ENCODE data around the gene ATG13.
A peak's percentile ranks its signal among the peaks of the same experiment; 100 is the strongest.

The ATG13 gene

DNA sequence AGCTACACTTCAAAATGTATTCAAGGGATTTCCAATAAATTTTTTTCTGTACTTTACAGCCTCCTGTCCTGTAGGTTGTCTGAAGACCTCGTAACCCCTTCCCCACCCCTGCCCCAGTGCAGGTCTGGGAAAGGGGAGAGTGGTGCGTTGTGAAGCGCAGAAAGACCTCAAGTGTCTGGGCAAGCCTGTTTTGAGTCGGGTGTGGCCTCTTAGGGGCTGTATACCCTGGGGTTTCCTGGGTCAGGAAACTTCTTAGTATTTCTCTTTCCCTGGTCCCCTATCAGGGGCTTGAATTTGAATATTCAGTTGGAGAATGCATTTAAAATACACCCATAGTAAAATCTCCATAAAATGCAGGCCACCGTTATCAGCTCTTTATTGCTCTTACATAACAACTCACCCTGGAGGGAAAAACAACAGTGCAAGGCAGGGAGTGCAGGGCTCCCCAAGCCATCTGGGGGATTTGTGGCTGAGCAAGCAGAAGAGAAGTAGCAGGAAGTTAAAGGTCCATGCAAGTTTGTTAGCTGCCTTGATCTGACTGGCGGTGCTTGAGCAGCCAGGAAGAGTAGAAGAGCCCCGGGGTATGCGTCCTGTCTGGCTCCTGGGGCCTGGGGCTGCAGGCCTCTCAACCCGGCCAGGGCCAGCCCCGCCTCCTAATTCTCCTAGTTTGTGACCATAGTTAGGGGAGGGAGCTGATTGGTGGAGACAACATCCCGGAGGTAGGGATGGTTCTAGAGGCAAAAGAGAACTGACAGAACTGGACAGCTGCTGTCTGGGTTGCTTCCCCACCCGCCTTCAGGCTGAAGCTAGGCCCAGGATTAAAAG is 57.3 kb downstream of the ATG13 start:
- peaks cover 92% of the 10 kb centered on the region for H3K4me1 Mint-ChIP-seq

DNA sequence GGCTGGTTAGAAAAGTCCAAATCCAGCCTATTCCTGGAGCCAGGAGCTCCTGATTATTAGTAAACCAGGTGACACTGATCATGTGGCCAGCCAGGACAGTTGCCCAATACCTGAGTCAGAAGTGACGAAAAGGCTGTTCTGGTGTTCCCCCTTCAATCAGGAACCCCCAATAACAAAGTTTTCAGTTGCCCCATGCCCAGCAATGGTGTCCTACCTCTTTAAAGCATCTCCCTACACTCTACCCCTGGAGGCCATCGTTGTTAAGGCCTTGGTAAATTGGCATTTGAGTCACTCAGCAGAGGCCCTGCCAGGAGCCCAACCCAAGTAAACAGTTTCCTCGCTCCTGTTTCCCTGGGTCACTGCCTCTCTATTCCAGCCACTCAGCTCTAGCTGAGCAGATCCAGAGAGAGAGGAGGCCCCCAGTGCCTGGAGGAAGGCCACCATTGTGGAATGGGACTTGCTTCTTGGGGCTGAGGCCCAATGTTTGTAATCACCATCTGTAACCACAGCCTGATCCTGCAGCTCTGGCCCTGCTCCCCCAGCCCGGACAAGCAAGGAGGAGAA is 58.0 kb downstream of the ATG13 start:
- peak overlapping the region in 1 of 2 donors; percentile 91 for H3K27ac Mint-ChIP-seq
- H3K4me3 Mint-ChIP-seq = no peak overlapping the region
- no peak for DNase-seq
- no peaks in the 10 kb centered on the region for H3K9me3 Mint-ChIP-seq
- H3K4me1 Mint-ChIP-seq = peaks cover 85% of the 10 kb centered on the region
- no peak for ATAC-seq
- H3K27me3 Mint-ChIP-seq = no peaks in the 10 kb centered on the region

More for the DNA sequence above, 57.3 kb downstream of the ATG13 start:
- Mint-ChIP-seq H3K27ac (peak overlapping the region; percentile 53 to 91), H3K4me3 (no peak overlapping the region), H3K27me3 (no peaks in the 10 kb centered on the region), H3K9me3 (no peaks in the 10 kb centered on the region)
- no peak for DNase-seq
- peak; percentile 24 for ATAC-seq

GRCh38 chr11:46675949-46676348 is 58.6 kb downstream of the ATG13 start:
- Mint-ChIP-seq H3K9me3 (no peaks in the 10 kb centered on the region), H3K27ac (peak overlapping the region in 1 of 2 donors; percentile 27), H3K27me3 (no peaks in the 10 kb centered on the region), H3K4me3 (no peak overlapping the region), H3K4me1 (peaks cover 79% of the 10 kb centered on the region)
- DNase-seq (no peak), ATAC-seq (no peak)

DNA sequence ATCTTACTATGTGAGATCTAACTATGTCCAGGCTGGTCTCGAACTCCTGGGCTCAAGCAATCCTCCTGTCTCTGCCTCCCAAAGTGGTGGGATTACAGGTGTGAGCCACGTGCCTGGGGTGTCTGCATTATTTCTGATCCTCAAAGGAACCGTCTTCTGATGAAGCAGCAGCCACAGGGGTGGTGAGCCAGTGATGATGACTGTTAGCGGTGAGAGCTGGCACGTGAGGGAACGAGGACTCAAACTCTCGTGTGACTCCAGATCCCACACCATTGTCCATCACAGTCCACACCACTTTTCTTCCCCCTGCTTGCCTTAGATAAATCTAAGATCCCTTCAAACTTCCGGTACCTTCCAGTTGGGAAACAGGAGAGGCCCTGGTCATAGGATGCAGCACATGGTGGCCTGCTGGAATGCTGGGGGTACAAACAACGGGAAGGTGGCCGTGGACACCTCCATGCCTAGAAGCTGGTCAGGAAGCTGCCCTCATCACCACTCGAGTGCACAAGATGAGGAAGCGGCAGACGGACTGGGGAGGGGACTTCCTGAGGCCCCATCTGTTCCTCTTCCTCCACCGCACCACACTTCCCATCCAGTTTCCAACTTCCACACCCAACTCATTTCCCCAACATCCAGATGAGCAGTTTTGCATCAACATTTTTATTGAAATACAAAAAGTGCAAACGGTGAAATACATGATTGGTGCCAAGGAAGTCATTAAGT is 59.2 kb downstream of the ATG13 start:
- Mint-ChIP-seq H3K27me3 (no peaks in the 10 kb centered on the region), H3K9me3 (no peaks in the 10 kb centered on the region), H3K4me3 (no peak overlapping the region), H3K4me1 (peaks cover 72% of the 10 kb centered on the region), H3K27ac (peak overlapping the region; percentile 72 to 76)
- ATAC-seq = no peak
- no peak for DNase-seq

GRCh38 chr11:46677169-46677568 is 59.8 kb downstream of the ATG13 start:
- Mint-ChIP-seq H3K4me3 (no peak overlapping the region), H3K4me1 (peaks cover 67% of the 10 kb centered on the region)

GRCh38 chr11:46677991-46678740 is 60.8 kb downstream of the ATG13 start:
- Mint-ChIP-seq H3K27me3 (no peaks in the 10 kb centered on the region), H3K9me3 (no peaks in the 10 kb centered on the region), H3K4me3 (no peak overlapping the region), H3K4me1 (peaks cover 57% of the 10 kb centered on the region), H3K27ac (peak overlapping the region; percentile 72 to 96)
- DNase-seq (no peak), ATAC-seq (peak; percentile 52)

More at GRCh38 chr11:46677169-46677568, 59.8 kb downstream of the ATG13 start:
- ATAC-seq (no peak), DNase-seq (no peak)
- H3K9me3 Mint-ChIP-seq = no peaks in the 10 kb centered on the region
- H3K27me3 Mint-ChIP-seq = no peaks in the 10 kb centered on the region
- H3K27ac Mint-ChIP-seq = no peak overlapping the region

- no peak for ATAC-seq
- no peaks in the 10 kb centered on the region for H3K9me3 Mint-ChIP-seq
- no peaks in the 10 kb centered on the region for H3K27me3 Mint-ChIP-seq
- H3K4me1 Mint-ChIP-seq = peaks cover 51% of the 10 kb centered on the region
- no peak for DNase-seq
- H3K27ac Mint-ChIP-seq = peak overlapping the region; percentile 66 to 96
- no peak overlapping the region for H3K4me3 Mint-ChIP-seq
Observed at GRCh38 chr11:46678741-46679130, 61.4 kb downstream of the ATG13 start.

DNA sequence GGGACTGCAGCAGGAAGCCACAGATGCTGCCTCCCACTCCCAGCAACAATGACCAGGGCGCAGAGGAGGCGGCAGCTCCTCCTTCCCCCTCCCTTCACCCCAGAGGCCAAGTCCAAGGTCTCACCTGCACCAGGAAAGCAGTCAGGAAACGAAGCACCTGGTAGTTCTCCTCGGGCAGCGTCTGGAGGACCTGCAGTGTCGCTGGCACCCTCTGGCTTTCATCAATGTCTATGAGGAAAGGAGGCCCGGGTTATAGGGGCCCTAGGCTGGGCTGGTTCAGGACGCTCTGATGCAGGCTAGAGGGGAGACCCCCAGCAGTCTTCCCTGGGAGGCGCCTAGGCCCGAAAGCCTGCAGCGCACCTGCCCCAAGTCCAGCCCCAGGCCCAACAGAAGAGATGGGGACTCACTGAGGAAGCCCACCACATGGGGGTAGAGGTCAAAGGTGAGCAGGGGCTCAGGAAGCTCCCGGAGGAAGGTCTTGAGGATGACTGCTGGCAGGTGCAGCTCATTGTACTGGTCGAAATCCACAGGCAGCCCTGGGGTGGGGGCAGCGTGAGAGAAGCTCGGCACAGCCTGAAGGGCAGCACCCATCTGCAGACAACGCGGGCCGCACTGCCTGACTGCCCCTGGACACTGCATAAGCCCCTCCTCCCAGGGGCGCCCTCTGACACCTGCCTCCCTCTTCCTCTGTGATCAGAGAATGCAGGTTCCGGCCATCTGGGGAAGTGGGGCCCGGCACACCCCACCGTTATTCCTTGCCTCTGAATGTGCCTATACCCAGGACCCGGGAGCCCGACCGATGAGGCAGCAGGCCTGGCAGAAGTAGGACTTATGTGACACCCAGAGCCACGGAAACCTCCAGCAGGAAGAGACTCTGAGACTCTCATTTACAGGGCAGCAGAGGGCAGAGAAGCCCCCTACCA is 62.1 kb downstream of the ATG13 start:
- DNase-seq = no peak
- Mint-ChIP-seq H3K27ac (peak overlapping the region in 1 of 2 donors; percentile 96), H3K4me3 (no peak overlapping the region), H3K4me1 (peaks cover 43% of the 10 kb centered on the region), H3K9me3 (no peaks in the 10 kb centered on the region), H3K27me3 (no peaks in the 10 kb centered on the region)
- no peak for ATAC-seq

DNA sequence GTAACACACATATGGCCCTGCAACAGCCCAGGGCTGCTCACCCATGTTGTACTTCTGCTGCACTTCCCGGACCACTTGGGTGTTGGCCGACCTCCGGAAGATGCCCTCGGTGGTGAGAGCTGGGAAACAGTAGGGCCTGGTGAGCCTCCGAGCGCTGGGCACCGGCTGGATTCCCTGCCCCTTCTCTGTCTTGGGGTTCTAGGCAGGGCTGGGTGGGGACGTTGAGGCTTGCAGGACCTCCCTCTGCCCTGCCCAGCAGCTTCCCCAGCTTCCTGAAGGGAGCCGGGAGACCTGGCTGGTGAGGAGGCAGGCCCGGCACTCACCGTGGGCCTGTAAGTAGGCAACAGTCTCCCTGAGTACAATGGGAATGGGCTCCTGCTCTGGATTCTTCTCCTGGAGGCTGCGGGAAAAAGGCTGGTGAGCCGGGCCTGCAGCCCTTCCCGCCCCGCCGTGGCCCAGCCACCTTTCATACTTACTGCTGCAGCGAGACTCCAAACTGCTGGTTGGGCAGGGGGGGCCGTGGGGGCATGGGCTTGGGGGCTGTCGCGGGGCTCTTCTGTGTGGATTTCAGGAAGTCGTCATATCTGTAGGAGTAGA is 62.9 kb downstream of the ATG13 start:
- H3K27ac Mint-ChIP-seq = peak overlapping the region in 1 of 2 donors; percentile 55
- no peak for DNase-seq

DNA sequence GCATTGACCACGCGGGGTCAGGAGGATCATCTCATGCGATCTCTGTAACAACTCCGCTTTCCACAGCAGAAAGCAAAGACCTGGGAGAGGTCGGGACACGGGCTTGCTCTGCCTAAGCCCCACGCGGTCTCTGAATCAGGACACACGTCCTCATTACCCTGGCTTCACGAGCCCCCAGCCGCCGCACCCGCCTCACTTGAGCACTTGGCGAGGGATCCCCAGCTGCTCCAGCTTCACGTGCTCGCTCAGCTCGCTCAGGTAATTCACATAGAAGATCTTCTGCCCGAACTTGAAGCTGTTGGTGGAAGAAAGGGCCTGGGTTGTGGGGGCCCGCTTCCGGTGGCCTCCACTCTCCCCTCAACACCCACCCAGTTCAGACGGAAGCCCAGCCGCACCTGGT is 63.5 kb downstream of the ATG13 start:
- ATAC-seq (no peak), DNase-seq (no peak)
- H3K4me3 Mint-ChIP-seq = no peak overlapping the region
- H3K9me3 Mint-ChIP-seq = no peaks in the 10 kb centered on the region
- peak overlapping the region in 1 of 2 donors; percentile 55 for H3K27ac Mint-ChIP-seq
- no peaks in the 10 kb centered on the region for H3K27me3 Mint-ChIP-seq
- peaks cover 30% of the 10 kb centered on the region for H3K4me1 Mint-ChIP-seq

More for the DNA sequence above, 62.9 kb downstream of the ATG13 start:
- no peak for ATAC-seq
- H3K27me3 Mint-ChIP-seq = no peaks in the 10 kb centered on the region
- no peaks in the 10 kb centered on the region for H3K9me3 Mint-ChIP-seq
- H3K4me1 Mint-ChIP-seq = peaks cover 36% of the 10 kb centered on the region
- no peak overlapping the region for H3K4me3 Mint-ChIP-seq

- no peaks in the 10 kb centered on the region for H3K27me3 Mint-ChIP-seq
Observed at GRCh38 chr11:46681814-46682213, 64.5 kb downstream of the ATG13 start.

DNA sequence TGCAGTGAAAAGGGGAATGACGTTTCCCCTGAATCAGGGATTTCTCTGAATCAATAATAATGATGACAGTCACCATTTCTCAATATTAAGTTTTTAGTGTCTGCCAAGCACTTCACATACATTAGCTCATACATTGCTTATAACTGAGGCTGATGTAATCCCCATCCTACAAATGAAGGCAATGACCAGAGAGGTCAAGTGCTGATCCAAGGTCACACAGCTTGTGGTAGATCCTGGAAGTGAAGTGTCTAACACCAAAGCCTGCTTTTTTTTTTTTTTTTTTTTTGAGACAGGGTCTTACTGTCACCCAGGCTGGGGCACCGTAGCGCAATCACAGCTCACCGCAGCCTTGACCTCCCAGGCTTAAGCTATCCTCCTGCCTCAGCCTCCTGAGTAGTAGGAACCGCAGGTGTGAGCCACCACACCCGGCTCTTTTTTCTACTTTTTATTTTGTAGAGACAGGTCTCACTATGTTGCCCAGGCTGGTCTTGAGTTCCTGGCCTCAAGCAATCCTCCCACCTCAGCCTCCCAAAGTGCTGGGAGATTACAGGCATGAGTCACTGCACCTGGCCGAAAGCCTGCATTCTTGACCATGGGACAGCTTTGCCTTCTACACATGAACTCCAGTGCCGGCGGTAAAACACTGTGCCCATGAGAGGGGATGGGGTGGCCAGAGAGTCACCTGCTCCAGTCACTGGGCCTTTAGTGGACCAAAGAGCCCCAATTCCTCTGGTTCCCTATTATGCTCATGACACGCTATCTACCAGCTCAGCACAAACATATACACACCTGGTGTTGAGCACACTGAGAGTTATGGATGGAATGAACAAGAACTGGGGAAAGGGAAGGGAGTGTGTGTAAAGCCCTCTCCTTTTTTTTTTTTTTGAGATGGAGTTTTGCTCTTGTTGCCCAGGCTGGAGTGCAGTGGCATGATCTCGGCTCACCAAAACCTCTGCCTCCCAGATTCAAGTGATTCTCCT is 65.7 kb downstream of the ATG13 start:
- Mint-ChIP-seq H3K27ac (peak overlapping the region in 1 of 2 donors; percentile 78), H3K4me3 (no peak overlapping the region), H3K4me1 (peaks cover 13% of the 10 kb centered on the region), H3K9me3 (no peaks in the 10 kb centered on the region), H3K27me3 (no peaks in the 10 kb centered on the region)
- ATAC-seq (no peak), DNase-seq (no peak)

More at GRCh38 chr11:46681814-46682213, 64.5 kb downstream of the ATG13 start:
- Mint-ChIP-seq H3K4me1 (peaks cover 23% of the 10 kb centered on the region), H3K4me3 (no peak overlapping the region), H3K27ac (peak overlapping the region in 1 of 2 donors; percentile 42), H3K9me3 (no peaks in the 10 kb centered on the region)
- ATAC-seq (no peak), DNase-seq (no peak)

GRCh38 chr11:46684367-46684766 is 67.0 kb downstream of the ATG13 start:
- Mint-ChIP-seq H3K4me3 (no peak overlapping the region), H3K4me1 (peaks cover 1% of the 10 kb centered on the region), H3K27ac (no peak overlapping the region), H3K27me3 (no peaks in the 10 kb centered on the region), H3K9me3 (no peaks in the 10 kb centered on the region)
- no peak for DNase-seq
- no peak for ATAC-seq

Data from stimulated activated naive CD8-positive, alpha-beta T cell treated with anti-CD3 and anti-CD28 coated beads, Interleukin-15, amount 100 ng/mL, for 72 hours (primary cell).